HepG2 (cell line): ENCODE data around the gene EEIG1. TPM values are rescaled to one million over a fixed set of nuclear protein-coding genes. Genes with fewer than 3 reads are reported as not detected.
A peak's percentile ranks its signal among the peaks of the same experiment; 100 is the strongest.

Experiments
- JUN ChIP-seq: sonication (generic); formaldehyde crosslinking; IDR thresholded peaks from 2 replicates; pipeline ENCODE4 v1.4.0; 2020; ENCODE audit warnings: mild to moderate bottlenecking, missing genetic modification reagents
- KDM2A ChIP-seq: sonication (generic); formaldehyde crosslinking; IDR thresholded peaks from 2 replicates; pipeline ENCODE4 v1.4.0; 2020; ENCODE audit warnings: low read depth, missing genetic modification reagents, borderline replicate concordance
- MXD3 ChIP-seq: IDR thresholded peaks from 2 replicates; pipeline ENCODE4 v1.6.1; 2016; ENCODE audit warnings: mild to moderate bottlenecking, missing biosample characterization, missing genetic modification reagents
- NFAT5 ChIP-seq: sonication (generic); formaldehyde crosslinking; IDR thresholded peaks from 2 replicates; pipeline ENCODE4 v1.4.0; 2020; ENCODE audit warnings: missing genetic modification reagents
- PLRG1 ChIP-seq: fragments of 450-650 bp; conservative IDR thresholded peaks from 2 replicates; pipeline ENCODE4 v1.6.1; 2016
- ZBTB33 ChIP-seq: sonication (generic); formaldehyde crosslinking; IDR thresholded peaks from 2 replicates; pipeline ENCODE4 v1.4.0; 2020; ENCODE audit warnings: missing genetic modification reagents
- ZBTB34 ChIP-seq: sonication (generic); formaldehyde crosslinking; IDR thresholded peaks from 2 replicates; pipeline ENCODE4 v1.8.0; 2022; ENCODE audit warnings: mild to moderate bottlenecking, missing genetic modification reagents
- ZFP82 ChIP-seq: sonication (generic); formaldehyde crosslinking; IDR thresholded peaks from 2 replicates; pipeline ENCODE4 v1.5.1; 2020; ENCODE audit warnings: mild to moderate bottlenecking, missing genetic modification reagents, borderline replicate concordance
- ZNF343 ChIP-seq: sonication (generic); formaldehyde crosslinking; IDR thresholded peaks from 2 replicates; pipeline ENCODE4 v1.4.0; 2020; ENCODE audit warnings: mild to moderate bottlenecking, missing genetic modification reagents
- ZNF772 ChIP-seq: sonication (generic); formaldehyde crosslinking; IDR thresholded peaks from 2 replicates; pipeline ENCODE4 v1.5.0; 2020; ENCODE audit warnings: mild to moderate bottlenecking, missing genetic modification reagents
- ZXDC ChIP-seq: sonication (generic); formaldehyde crosslinking; IDR thresholded peaks from 2 replicates; pipeline ENCODE4 v1.5.0; 2020; ENCODE audit warnings: mild to moderate bottlenecking, missing genetic modification reagents
- polyA plus RNA-seq, 8 experiments: library from polyadenylated mRNA; depleted of rRNA in 3 of 8; stranded (reverse) in 7 of 8; unstranded in 1 of 8; fragments of >200 nt; fragmentation: Illumina TruSeq in 4 of 8; extraction: Trizol in 4 of 8; gene quantifications; 2 replicates each; pipeline versions ENCODE4 v1.2.1 to v1.2.3, GENCODE V29; 2011 to 2016; ENCODE audit warnings: low read depth in 4 of 8, missing spikeins in 1 of 8, mixed read lengths in 1 of 8; ENCODE audit not compliant: insufficient read depth in 1 of 8
- total RNA-seq, 5 experiments: library from RNA; depleted of rRNA; stranded (reverse); fragments of >200 nt; fragmentation: Illumina TruSeq; extraction: Trizol; gene quantifications; 2 replicates each; pipeline ENCODE4 v1.2.3, GENCODE V29; 2016; ENCODE audit warnings: low read depth in 1 of 5

The EEIG1 gene
- total and polyA plus RNA-seq, 2 of the 13 experiments (the other 11 are each of a cell fraction or from before 2014, with no cell fraction given), result 16.6 to 25.2 TPM

- TF ChIP-seq NFAT5 (CRISPR knock-in tag) (0 out of 2 replicates have a peak, but pooled peaks have one; percentile 39), ZBTB34 (CRISPR knock-in tag) (peak; percentile 100), PLRG1 (no peak), ZBTB33 (CRISPR knock-in tag) (peak; percentile 55), ZNF343 (no peak), ZNF772 (CRISPR knock-in tag) (peak; percentile 82), KDM2A (peak; percentile 87), JUN (CRISPR knock-in tag) (0 out of 2 replicates have a peak, but pooled peaks have one; percentile 33), ZFP82 (CRISPR knock-in tag) (no peak), MXD3 (CRISPR knock-in tag) (no peak), ZXDC (CRISPR knock-in tag) (peak; percentile 90; the same call in 1 of the 2 replicates)
Observed at GRCh38 chr9:127950513-127951289, 30.1 kb downstream of the EEIG1 start (continued).
